H1 (cell line): ENCODE measurements around the gene GLP1R. TPM values are rescaled to one million over a fixed set of nuclear protein-coding genes. Genes with fewer than 3 reads are reported as not detected.

Experiments
- CTCF ChIA-PET: fragments of 300-600 bp; sonication (Branson Sonifier 250); formaldehyde crosslinking; loops from one replicate; lab custom pipeline; 2021; ENCODE audit not compliant: partially characterized antibody; lab: Charles Lee
- POLR2A ChIA-PET: fragments of 300-600 bp; sonication (Branson Sonifier 250); formaldehyde crosslinking; loops from one replicate; lab custom pipeline; 2021; ENCODE audit warnings: inconsistent platforms; ENCODE audit not compliant: partially characterized antibody; lab: Charles Lee
- DNase-seq, 2 experiments: peaks; one replicate each; pipeline versions ENCODE4 v3.0.0 to v3.0.0-alpha.2; 2010 to 2022; ENCODE audit warnings: low spot score in 2 of 2, low read depth in 1 of 2, mixed read lengths in 1 of 2
- FAIRE-seq: peaks from 2 replicates; lab custom pipeline; 2011; peaks lifted over from hg19 to GRCh38; lab: Jason Lieb, UNC
- H2AFZ ChIP-seq: 2 replicates; pipeline ENCODE4 v1.8.1; 2012; ENCODE audit warnings: low read length, inconsistent platforms
- H2AK5ac ChIP-seq: 2 replicates; pipeline ENCODE4 v1.6.1; 2013; ENCODE audit warnings: low read depth, low read length
- H2BK120ac ChIP-seq: replicated peaks from 2 replicates; pipeline ENCODE3; 2013; ENCODE audit warnings: low read depth, low read length, inconsistent platforms
- H2BK12ac ChIP-seq: 2 replicates; pipeline ENCODE4 v1.6.1; 2013; ENCODE audit warnings: low read depth, low read length
- H2BK15ac ChIP-seq: 2 replicates; pipeline ENCODE4 v1.6.1; 2013; ENCODE audit warnings: low read length
- H2BK20ac ChIP-seq: 2 replicates; pipeline ENCODE4 v1.6.1; 2013; ENCODE audit warnings: low read length
- H2BK5ac ChIP-seq: 2 replicates; pipeline ENCODE4 v1.6.1; 2013; ENCODE audit warnings: low read depth, low read length
- H3K14ac ChIP-seq: 2 replicates; pipeline ENCODE4 v1.6.1; 2013; ENCODE audit warnings: inconsistent platforms; ENCODE audit not compliant: insufficient read length
- H3K18ac ChIP-seq: 2 replicates; pipeline ENCODE4 v1.6.1; 2013; ENCODE audit warnings: low read length; ENCODE audit errors: extremely low read depth
- H3K23ac ChIP-seq: 2 replicates; pipeline ENCODE4 v1.6.1; 2013; ENCODE audit warnings: inconsistent platforms; ENCODE audit not compliant: insufficient read length
- H3K23me2 ChIP-seq: 2 replicates; pipeline ENCODE4 v1.6.1; 2013; ENCODE audit warnings: low read depth, low read length
- H3K27ac ChIP-seq: 2 replicates; pipeline ENCODE4 v1.6.1; 2011; ENCODE audit warnings: low read depth, low read length, inconsistent platforms
- H3K27me3 ChIP-seq, 4 experiments: replicated peaks in 1 of 4; 1 replicate in 1 of 4; 2 replicates in 3 of 4; pipeline versions ENCODE4 v1.6.1 to v1.8.1; 2011 to 2013; ENCODE audit warnings: low read length in 3 of 4, mild to moderate bottlenecking in 3 of 4, inconsistent platforms in 2 of 4, mixed read lengths in 2 of 4, moderate library complexity in 1 of 4; ENCODE audit not compliant: control insufficient read depth in 3 of 4, insufficient read depth in 3 of 4; ENCODE audit errors: extremely low read depth in 1 of 4
- H3K36me3 ChIP-seq, 4 experiments: 2 replicates each; pipeline versions ENCODE4 v1.6.1 to v1.8.1; 2011 to 2013; ENCODE audit warnings: mild to moderate bottlenecking in 4 of 4, low read length in 3 of 4, moderate library complexity in 2 of 4, control low read depth in 1 of 4, inconsistent platforms in 1 of 4; ENCODE audit not compliant: insufficient read depth in 4 of 4, control insufficient read depth in 2 of 4
- H3K4ac ChIP-seq: replicated peaks from 2 replicates; pipeline ENCODE3; 2013; ENCODE audit warnings: low read length, low read depth, mixed read lengths, inconsistent platforms; ENCODE audit not compliant: insufficient read length
- H3K4me1 ChIP-seq, 4 experiments: replicated peaks in 1 of 4; 1 replicate in 1 of 4; 2 replicates in 3 of 4; pipeline versions ENCODE4 v1.6.1 to v1.8.1; 2011 to 2013; ENCODE audit warnings: low read length in 3 of 4, inconsistent platforms in 2 of 4, mixed read lengths in 1 of 4; ENCODE audit not compliant: insufficient read depth in 4 of 4, control insufficient read depth in 3 of 4
- H3K4me2 ChIP-seq, 2 experiments: 2 replicates each; pipeline versions ENCODE4 v1.6.1 to v1.8.1; 2011 to 2013; ENCODE audit warnings: low read depth in 2 of 2, low read length in 2 of 2, control low read depth in 1 of 2, inconsistent platforms in 1 of 2, mild to moderate bottlenecking in 1 of 2; ENCODE audit not compliant: insufficient read depth in 1 of 2
- H3K4me3 ChIP-seq, 4 experiments: fragments of 200-600, 300-600 bp in 1 of 4; sonication (generic), shearing (Covaris generic), sonication (Bioruptor Twin) in 1 of 4; 2 replicates each; pipeline versions ENCODE4 v1.5.1 to v1.8.1; 2011 to 2016; ENCODE audit warnings: low read length in 4 of 4, low read depth in 3 of 4, control low read depth in 2 of 4, inconsistent platforms in 2 of 4, mild to moderate bottlenecking in 2 of 4, mixed read lengths in 1 of 4, moderate library complexity in 1 of 4; ENCODE audit not compliant: insufficient read depth in 2 of 4; ENCODE audit errors: extremely low read depth in 1 of 4
- H3K56ac ChIP-seq: replicated peaks from 2 replicates; pipeline ENCODE3; 2013; ENCODE audit warnings: low read depth, mild to moderate bottlenecking, mixed read lengths, low read length, inconsistent platforms; ENCODE audit not compliant: insufficient read length
- H3K79me1 ChIP-seq: 2 replicates; pipeline ENCODE4 v1.6.1; 2013; ENCODE audit warnings: low read depth, low read length, control low read depth
- H3K79me2 ChIP-seq, 2 experiments: 2 replicates each; pipeline versions ENCODE4 v1.6.1 to v1.8.1; 2012 to 2013; ENCODE audit warnings: low read length in 2 of 2, mild to moderate bottlenecking in 2 of 2, inconsistent platforms in 1 of 2; ENCODE audit not compliant: insufficient read depth in 2 of 2, control insufficient read depth in 1 of 2
- H3K9ac ChIP-seq, 4 experiments: replicated peaks in 1 of 4; 1 replicate in 1 of 4; 2 replicates in 3 of 4; pipeline versions ENCODE4 v1.6.1 to v1.8.1; 2011 to 2013; ENCODE audit warnings: low read depth in 3 of 4, low read length in 3 of 4, control low read depth in 2 of 4, mild to moderate bottlenecking in 2 of 4, moderate library complexity in 2 of 4, inconsistent platforms in 1 of 4; ENCODE audit errors: extremely low read depth in 1 of 4
- H3K9me3 ChIP-seq, 2 experiments: 2 replicates each; pipeline versions ENCODE4 v1.6.1 to v1.8.1; 2012 to 2013; ENCODE audit warnings: mild to moderate bottlenecking in 2 of 2, moderate library complexity in 2 of 2, control low read depth in 1 of 2, inconsistent platforms in 1 of 2, low read depth in 1 of 2, low read length in 1 of 2, mixed read lengths in 1 of 2; ENCODE audit not compliant: insufficient read depth in 2 of 2
- H4K20me1 ChIP-seq, 2 experiments: replicated peaks in 1 of 2; 2 replicates each; pipeline versions ENCODE3 to v1.8.1; 2011 to 2013; ENCODE audit warnings: inconsistent platforms in 2 of 2, low read length in 2 of 2, mild to moderate bottlenecking in 1 of 2; ENCODE audit not compliant: insufficient read depth in 2 of 2, control insufficient read depth in 1 of 2
- H4K5ac ChIP-seq: 2 replicates; pipeline ENCODE4 v1.6.1; 2013; ENCODE audit warnings: low read length, low read depth, mixed read lengths, inconsistent platforms; ENCODE audit not compliant: insufficient read length
- H4K8ac ChIP-seq: 2 replicates; pipeline ENCODE4 v1.8.0; 2013; ENCODE audit warnings: mild to moderate bottlenecking, moderate library complexity, low read length, inconsistent platforms; ENCODE audit not compliant: insufficient read depth; ENCODE audit errors: extremely low read depth
- H4K91ac ChIP-seq: replicated peaks from 2 replicates; pipeline ENCODE3; 2013; ENCODE audit warnings: low read length, mixed read lengths, inconsistent platforms; ENCODE audit not compliant: insufficient read length
- ATF2 ChIP-seq: IDR thresholded peaks from 2 replicates; pipeline ENCODE4 v1.6.1; 2012; ENCODE audit warnings: low read length, inconsistent platforms
- BACH1 ChIP-seq: IDR thresholded peaks from 2 replicates; pipeline ENCODE4 v1.6.1; 2012; ENCODE audit warnings: low read length, improper control_type of control experiment
- CHD1 ChIP-seq: IDR thresholded peaks from 2 replicates; pipeline ENCODE4 v1.6.1; 2012; ENCODE audit warnings: low read depth, low read length, improper control_type of control experiment
- CHD2 ChIP-seq: IDR thresholded peaks from 2 replicates; pipeline ENCODE4 v1.6.1; 2012; ENCODE audit warnings: low read length, improper control_type of control experiment
- CREB1 ChIP-seq: IDR thresholded peaks from 2 replicates; pipeline ENCODE4 v1.6.1; 2012; ENCODE audit warnings: inconsistent platforms
- MAFK ChIP-seq: IDR thresholded peaks from 2 replicates; pipeline ENCODE4 v1.6.1; 2012; ENCODE audit warnings: low read depth, mild to moderate bottlenecking, improper control_type of control experiment, low read length
- RFX5 ChIP-seq: IDR thresholded peaks from 2 replicates; pipeline ENCODE4 v1.6.1; 2011; ENCODE audit warnings: low read depth, low read length, improper control_type of control experiment, borderline replicate concordance
- SIN3A ChIP-seq, 2 experiments: IDR thresholded peaks in 1 of 2; conservative IDR thresholded peaks in 1 of 2; 2 replicates each; pipeline ENCODE4 v1.6.1; 2011 to 2012; ENCODE audit warnings: low read length in 2 of 2, improper control_type of control experiment in 1 of 2, low read depth in 1 of 2, mild to moderate bottlenecking in 1 of 2
- SIRT6 ChIP-seq: IDR thresholded peaks from one replicate; pipeline ENCODE4 v1.7.1; 2012; ENCODE audit warnings: low read length, inconsistent platforms
- SIX5 ChIP-seq: IDR thresholded peaks from 2 replicates; pipeline ENCODE4 v1.6.1; 2011; ENCODE audit warnings: mild to moderate bottlenecking, low read depth, low read length
- SUZ12 ChIP-seq: fragments of 200-600 bp; sonication (generic); IDR thresholded peaks from 2 replicates; pipeline ENCODE4 v1.6.1; 2012; ENCODE audit warnings: mild to moderate bottlenecking, inconsistent platforms, low read length, moderate library complexity, mixed read lengths
- TBP ChIP-seq: IDR thresholded peaks from 2 replicates; pipeline ENCODE4 v1.6.1; 2011; ENCODE audit warnings: low read depth, low read length, improper control_type of control experiment
- TCF12 ChIP-seq: IDR thresholded peaks from 2 replicates; pipeline ENCODE4 v1.6.1; 2011; ENCODE audit warnings: low read depth, mild to moderate bottlenecking, low read length
- polyA plus RNA-seq, 7 experiments: library from polyadenylated mRNA; depleted of rRNA in 3 of 7; stranded (reverse) in 5 of 7; unstranded in 2 of 7; fragments of >200 nt in 5 of 7; fragments of 200-250 nt in 2 of 7; gene quantifications; 1 replicate in 5 of 7; 2 replicates in 1 of 7; 4 replicates in 1 of 7; pipeline versions ENCODE4 v1.2.1 to v1.2.3, GENCODE V29; 2011 to 2013; ENCODE audit warnings: missing spikeins in 2 of 7, mixed read lengths in 2 of 7
- total RNA-seq: library from RNA; stranded (reverse); fragmentation: NEBNext Ultra II Directional; extraction: Animal tissue kit (Norgen Biotek cat#: 25700); gene quantifications from 2 replicates; pipeline ENCODE4 v1.2.1, GENCODE V29; 2021

The GLP1R gene
- total and polyA plus RNA-seq, 2 of the 8 experiments (the other 6 are each of a cell fraction or from before 2014, with no cell fraction given) = 2.6 to 2.7 TPM

GRCh38 chr6:39124114-39124513 lies 75.5 kb downstream of the GLP1R start:
- Histone ChIP-seq H2BK15ac (no peak overlapping the region), H2AFZ (no peak overlapping the region), H2BK12ac (no peak overlapping the region), H4K5ac (no peak overlapping the region), H2BK20ac (no peak overlapping the region), H3K27me3 (peaks cover 0 to 1% (median 0%) of the 10 kb centered on the region in 4 experiments; a peak in 2 of 7 replicates), H2BK5ac (no peak overlapping the region), H3K4ac (no peak overlapping the region), H4K20me1 (no peaks in the 10 kb centered on the region), H3K56ac (no peak overlapping the region), H4K8ac (no peak overlapping the region), H3K9ac (no peak overlapping the region), H3K79me2 (no peaks in the 10 kb centered on the region), H3K23ac (no peak overlapping the region), H3K23me2 (no peaks in the 10 kb centered on the region), H3K4me2 (no peak overlapping the region), H3K4me1 (no peaks in the 10 kb centered on the region), H3K27ac (no peak overlapping the region), H4K91ac (no peak overlapping the region), H3K9me3 (no peaks in the 10 kb centered on the region; a peak in 1 of 4 replicates), H2AK5ac (no peak overlapping the region), H3K4me3 (no peak overlapping the region), H3K18ac (no peak overlapping the region), H3K79me1 (no peaks in the 10 kb centered on the region), H3K14ac (no peak overlapping the region), H2BK120ac (no peak overlapping the region), H3K36me3 (no peaks in the 10 kb centered on the region)
- FAIRE-seq (no peak), DNase-seq (no peak)
- ChIA-PET POLR2A (no interaction called here), CTCF (interaction anchor here (0.7 to 3.2 kb wide), 9 partner anchors 13 to 179 kb away, joined by 3 to 14 read pairs (median 3); no protein-coding TSS in a partner anchor)
- TF ChIP-seq SIRT6 (no peak), RFX5 (no peak), SUZ12 (no peak), BACH1 (no peak), ATF2 (no peak), CHD2 (no peak), TCF12 (no peak), SIX5 (no peak), SIN3A (conservative IDR thresholded peaks at IDR 0.05 in 1 of 2, IDR thresholded peaks at IDR 0.05 in 1 of 2; ENCODE audit: low read depth in 1 of 2, low read length in 2 of 2) (no peak), CHD1 (no peak), CREB1 (no peak), TBP (no peak), MAFK (no peak)
